Neutrophil (primary cell): Measurements from ENCODE around the gene CEP135.

Experiments
- H3K27ac ChIP-seq: fragments of 200-600 bp; sonication (generic); 2 replicates; pipeline ENCODE4 v1.5.1; 2016; ENCODE audit warnings: mild to moderate bottlenecking, moderate library complexity
- H3K27me3 ChIP-seq: fragments of 200-600 bp; sonication (generic); 2 replicates; pipeline ENCODE4 v1.6.0; 2016; ENCODE audit warnings: mild to moderate bottlenecking
- H3K36me3 ChIP-seq: fragments of 200-600 bp; sonication (generic); 2 replicates; pipeline ENCODE4 v1.5.1; 2017
- H3K4me1 ChIP-seq, 2 experiments: fragments of 200-600 bp in 1 of 2; sonication (generic) in 1 of 2; 1 replicate in 1 of 2; 2 replicates in 1 of 2; pipeline versions ENCODE4 v1.5.1 to v1.6.1; 2013 to 2016; ENCODE audit warnings: low read depth in 1 of 2, low read length in 1 of 2, mild to moderate bottlenecking in 1 of 2, moderate library complexity in 1 of 2; ENCODE audit not compliant: control insufficient read depth in 1 of 2, insufficient read depth in 1 of 2
- H3K4me3 ChIP-seq, 2 experiments: fragments of 200-600 bp in 1 of 2; sonication (generic) in 1 of 2; 1 replicate in 1 of 2; 2 replicates in 1 of 2; pipeline ENCODE4 v1.5.1; 2013 to 2016; ENCODE audit warnings: low read depth in 1 of 2, low read length in 1 of 2, mild to moderate bottlenecking in 1 of 2, moderate library complexity in 1 of 2
- H3K9me3 ChIP-seq: fragments of 200-600 bp; sonication (generic); 2 replicates; pipeline ENCODE4 v1.5.1; 2016
- TF ChIP-seq, protein P1 (sequence below): fragments of 200-600 bp; sonication (generic); IDR thresholded peaks from 2 replicates; pipeline ENCODE4 v1.5.1; 2016; ENCODE audit warnings: antibody characterized with exemption

CEP135 gene

GRCh38 chr4:55906989-55907388 lies 41.8 kb upstream of the CEP135 start:
- H3K4me1 ChIP-seq, result no peaks in the 10 kb centered on the region
- no peaks in the 10 kb centered on the region for H3K9me3 ChIP-seq
- no peak overlapping the region for H3K27ac ChIP-seq
- H3K36me3 ChIP-seq, result peaks cover 45% of the 10 kb centered on the region
- H3K27me3 ChIP-seq, result no peaks in the 10 kb centered on the region
- TF ChIP-seq, protein P1, sequence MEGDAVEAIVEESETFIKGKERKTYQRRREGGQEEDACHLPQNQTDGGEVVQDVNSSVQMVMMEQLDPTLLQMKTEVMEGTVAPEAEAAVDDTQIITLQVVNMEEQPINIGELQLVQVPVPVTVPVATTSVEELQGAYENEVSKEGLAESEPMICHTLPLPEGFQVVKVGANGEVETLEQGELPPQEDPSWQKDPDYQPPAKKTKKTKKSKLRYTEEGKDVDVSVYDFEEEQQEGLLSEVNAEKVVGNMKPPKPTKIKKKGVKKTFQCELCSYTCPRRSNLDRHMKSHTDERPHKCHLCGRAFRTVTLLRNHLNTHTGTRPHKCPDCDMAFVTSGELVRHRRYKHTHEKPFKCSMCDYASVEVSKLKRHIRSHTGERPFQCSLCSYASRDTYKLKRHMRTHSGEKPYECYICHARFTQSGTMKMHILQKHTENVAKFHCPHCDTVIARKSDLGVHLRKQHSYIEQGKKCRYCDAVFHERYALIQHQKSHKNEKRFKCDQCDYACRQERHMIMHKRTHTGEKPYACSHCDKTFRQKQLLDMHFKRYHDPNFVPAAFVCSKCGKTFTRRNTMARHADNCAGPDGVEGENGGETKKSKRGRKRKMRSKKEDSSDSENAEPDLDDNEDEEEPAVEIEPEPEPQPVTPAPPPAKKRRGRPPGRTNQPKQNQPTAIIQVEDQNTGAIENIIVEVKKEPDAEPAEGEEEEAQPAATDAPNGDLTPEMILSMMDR, result no peak
- no peak overlapping the region for H3K4me3 ChIP-seq

- no peaks in the 10 kb centered on the region for H3K9me3 ChIP-seq
- no peaks in the 10 kb centered on the region for H3K4me1 ChIP-seq
- no peak overlapping the region for H3K4me3 ChIP-seq
- no peak overlapping the region for H3K27ac ChIP-seq
- no peaks in the 10 kb centered on the region for H3K27me3 ChIP-seq
- TF ChIP-seq, protein P1, result no peak
- peaks cover 40% of the 10 kb centered on the region for H3K36me3 ChIP-seq
These were observed 41.3 kb upstream of the CEP135 start for GRCh38 chr4:55907469-55907868.

GRCh38 chr4:55910140-55910539 lies 38.6 kb upstream of the CEP135 start:
- Histone ChIP-seq H3K4me1 (no peaks in the 10 kb centered on the region), H3K4me3 (no peak overlapping the region), H3K9me3 (no peaks in the 10 kb centered on the region), H3K27ac (no peak overlapping the region), H3K27me3 (no peaks in the 10 kb centered on the region), H3K36me3 (peaks cover 16% of the 10 kb centered on the region)
- TF ChIP-seq, protein P1, result no peak

GRCh38 chr4:55912249-55912648 lies 36.5 kb upstream of the CEP135 start:
- Histone ChIP-seq H3K27ac (no peak overlapping the region), H3K4me1 (no peaks in the 10 kb centered on the region), H3K9me3 (no peaks in the 10 kb centered on the region), H3K27me3 (no peaks in the 10 kb centered on the region), H3K36me3 (peaks cover under 1% of the 10 kb centered on the region), H3K4me3 (no peak overlapping the region)
- TF ChIP-seq, protein P1, result no peak

DNA sequence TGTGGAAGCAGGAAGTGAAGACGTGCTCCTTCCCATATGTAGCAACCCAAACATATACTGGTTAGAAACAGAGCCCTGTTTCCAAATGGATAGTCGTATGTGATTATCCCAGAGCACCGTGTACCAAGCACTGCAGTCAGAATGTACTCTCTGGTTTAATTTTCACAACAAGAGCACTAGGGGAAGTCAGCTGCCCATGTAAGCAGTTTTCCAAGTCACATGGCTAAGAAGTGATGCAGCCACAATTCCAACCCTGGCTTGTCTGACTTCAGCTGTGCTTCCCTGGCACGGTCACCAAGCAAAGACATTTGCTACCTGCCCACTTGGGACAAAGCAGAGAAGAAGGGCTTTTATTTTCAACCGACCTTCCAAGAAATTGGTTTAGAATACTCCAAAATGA lies 28.2 kb upstream of the CEP135 start:
- H3K9me3 ChIP-seq, result no peaks in the 10 kb centered on the region
- H3K4me3 ChIP-seq, result no peak overlapping the region
- no peaks in the 10 kb centered on the region for H3K36me3 ChIP-seq
- no peak overlapping the region for H3K27ac ChIP-seq
- TF ChIP-seq, protein P1, result no peak
- no peaks in the 10 kb centered on the region for H3K4me1 ChIP-seq
- H3K27me3 ChIP-seq, result no peaks in the 10 kb centered on the region

DNA sequence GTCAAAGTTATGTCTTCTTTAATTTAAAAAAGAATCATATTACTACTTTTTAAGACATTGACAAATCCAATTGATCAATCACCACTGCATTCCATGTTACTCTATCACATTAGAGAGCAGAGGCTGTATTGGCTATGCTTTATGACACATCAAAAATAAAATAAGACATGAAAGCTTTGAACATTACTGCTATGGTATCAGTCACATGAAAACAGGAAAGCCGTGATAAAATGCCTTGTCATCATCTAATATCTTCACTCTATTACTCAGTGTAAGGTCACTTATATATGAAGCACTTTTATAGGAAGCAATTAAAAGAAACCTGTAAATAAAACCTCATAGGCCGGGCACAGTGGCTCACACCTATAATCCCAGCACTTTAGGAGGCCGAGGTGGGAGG lies 27.7 kb upstream of the CEP135 start:
- no peaks in the 10 kb centered on the region for H3K36me3 ChIP-seq
- no peaks in the 10 kb centered on the region for H3K9me3 ChIP-seq
- TF ChIP-seq, protein P1, result no peak
- H3K27ac ChIP-seq, result no peak overlapping the region
- H3K27me3 ChIP-seq, result no peaks in the 10 kb centered on the region
- H3K4me1 ChIP-seq, result no peaks in the 10 kb centered on the region
- H3K4me3 ChIP-seq, result no peak overlapping the region
